ENCODE results near the gene LRRC32. TPM values are rescaled to one million over a fixed set of nuclear protein-coding genes. Genes with fewer than 3 reads are reported as not detected.
A peak's percentile ranks its signal among the peaks of the same experiment; 100 is the strongest.

Gene LRRC32
- total and polyA plus RNA-seq, 4 donors, result 38.3 to 159 (median 85.2) TPM

GRCh38 chr11:76635991-76636738, 34.4 kb downstream of the LRRC32 start:
- no peak overlapping the region for H3K9ac ChIP-seq (ENCODE audit: insufficient read depth in 1 of 2, low read length in 2 of 2)
- DNase-seq (peak in 2 of 3 donors; percentile 24 to 27), ATAC-seq (ENCODE audit: insufficient read depth, low FRiP score) (no peak)
- no peak overlapping the region for H3K4me3 ChIP-seq
- peak overlapping the region in 1 of 2 donors; percentile 71 for H3K27ac ChIP-seq (ENCODE audit: low read depth in 1 of 2, low read length in 1 of 2)
- H3K36me3 ChIP-seq (ENCODE audit: control insufficient read depth in 4 of 4, insufficient read depth in 4 of 4, low read length in 4 of 4), result no peaks in the 10 kb centered on the region
- peaks cover 0 to 20% (median 4%) of the 10 kb centered on the region in 5 donors for H3K4me1 ChIP-seq (ENCODE audit: control insufficient read depth in 5 of 5, insufficient read depth in 5 of 5, low read length in 5 of 5)
- no peaks in the 10 kb centered on the region for H3K27me3 ChIP-seq (ENCODE audit: control insufficient read depth in 3 of 3, insufficient read depth in 3 of 3, low read length in 2 of 3)
- TF ChIP-seq, protein P1, sequence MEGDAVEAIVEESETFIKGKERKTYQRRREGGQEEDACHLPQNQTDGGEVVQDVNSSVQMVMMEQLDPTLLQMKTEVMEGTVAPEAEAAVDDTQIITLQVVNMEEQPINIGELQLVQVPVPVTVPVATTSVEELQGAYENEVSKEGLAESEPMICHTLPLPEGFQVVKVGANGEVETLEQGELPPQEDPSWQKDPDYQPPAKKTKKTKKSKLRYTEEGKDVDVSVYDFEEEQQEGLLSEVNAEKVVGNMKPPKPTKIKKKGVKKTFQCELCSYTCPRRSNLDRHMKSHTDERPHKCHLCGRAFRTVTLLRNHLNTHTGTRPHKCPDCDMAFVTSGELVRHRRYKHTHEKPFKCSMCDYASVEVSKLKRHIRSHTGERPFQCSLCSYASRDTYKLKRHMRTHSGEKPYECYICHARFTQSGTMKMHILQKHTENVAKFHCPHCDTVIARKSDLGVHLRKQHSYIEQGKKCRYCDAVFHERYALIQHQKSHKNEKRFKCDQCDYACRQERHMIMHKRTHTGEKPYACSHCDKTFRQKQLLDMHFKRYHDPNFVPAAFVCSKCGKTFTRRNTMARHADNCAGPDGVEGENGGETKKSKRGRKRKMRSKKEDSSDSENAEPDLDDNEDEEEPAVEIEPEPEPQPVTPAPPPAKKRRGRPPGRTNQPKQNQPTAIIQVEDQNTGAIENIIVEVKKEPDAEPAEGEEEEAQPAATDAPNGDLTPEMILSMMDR (IDR thresholded peaks at IDR 0.05; ENCODE audit: control extremely low read depth, extremely low read depth), result no peak
- H3K9me3 ChIP-seq (ENCODE audit: control insufficient read depth in 4 of 4, insufficient read depth in 3 of 4, low read length in 3 of 4), result no peaks in the 10 kb centered on the region
- 80 to 90% methylated on average over 7 of the region's 7 CpGs for WGBS, 2 donors

DNA sequence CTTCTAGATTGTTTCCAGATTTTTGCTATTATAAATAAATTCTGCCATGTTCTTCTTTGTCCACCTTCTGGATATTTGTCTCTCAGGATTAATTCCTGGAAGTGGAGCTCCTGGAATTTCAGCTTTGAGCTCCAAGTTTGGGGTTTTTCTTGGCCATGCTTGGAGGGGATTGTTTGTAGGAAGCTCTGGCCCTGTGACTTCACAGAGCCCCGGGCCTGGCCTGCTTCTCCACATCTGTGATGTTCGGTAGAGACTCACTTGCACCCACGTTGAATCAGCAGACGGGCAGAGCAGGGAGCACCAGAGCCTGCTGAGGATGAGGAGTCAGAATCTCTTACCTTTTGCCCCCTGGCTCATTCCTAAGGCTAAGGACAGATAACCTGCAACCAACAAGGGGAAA, 35.7 kb downstream of the LRRC32 start:
- no peaks in the 10 kb centered on the region for H3K36me3 ChIP-seq (ENCODE audit: control insufficient read depth in 4 of 4, insufficient read depth in 4 of 4, low read length in 4 of 4)
- peaks cover 0 to 24% (median 7%) of the 10 kb centered on the region in 5 donors for H3K4me1 ChIP-seq (ENCODE audit: control insufficient read depth in 5 of 5, insufficient read depth in 5 of 5, low read length in 5 of 5)
- H3K27ac ChIP-seq (ENCODE audit: low read depth in 1 of 2, low read length in 1 of 2), result no peak overlapping the region
- no peak overlapping the region for H3K4me3 ChIP-seq
- 80 to 87% methylated on average over 4 of the region's 4 CpGs for WGBS, 2 donors
- no peak overlapping the region for H3K9ac ChIP-seq (ENCODE audit: insufficient read depth in 1 of 2, low read length in 2 of 2)
- H3K27me3 ChIP-seq (ENCODE audit: control insufficient read depth in 3 of 3, insufficient read depth in 3 of 3, low read length in 2 of 3), result no peaks in the 10 kb centered on the region
- ATAC-seq (ENCODE audit: insufficient read depth, low FRiP score) (no peak), DNase-seq (no peak)
- H3K9me3 ChIP-seq (ENCODE audit: control insufficient read depth in 4 of 4, insufficient read depth in 3 of 4, low read length in 3 of 4), result no peaks in the 10 kb centered on the region
- TF ChIP-seq, protein P1 (IDR thresholded peaks at IDR 0.05; ENCODE audit: control extremely low read depth, extremely low read depth), result no peak

DNA sequence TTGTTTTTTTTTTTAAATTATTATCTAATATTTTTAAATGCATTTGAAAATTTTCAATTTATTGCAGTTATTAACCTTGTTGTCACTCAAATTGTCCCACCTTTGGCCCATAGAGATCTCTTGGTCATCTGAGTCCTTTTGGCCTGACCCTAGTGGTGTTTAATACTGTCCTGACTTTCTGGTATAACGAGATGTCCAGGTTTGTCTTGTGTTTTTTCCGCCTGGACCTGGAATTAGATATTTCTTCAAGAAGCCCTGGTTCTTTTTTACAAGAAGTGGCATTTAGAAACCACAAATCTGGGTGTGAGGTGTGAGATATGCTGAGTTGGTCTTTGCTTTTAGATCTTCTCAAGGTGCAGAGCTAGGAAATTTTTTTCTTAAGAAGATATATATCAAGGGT, 38.1 kb downstream of the LRRC32 start:
- Histone ChIP-seq H3K9ac (ENCODE audit: insufficient read depth in 1 of 2, low read length in 2 of 2) (no peak overlapping the region), H3K4me1 (ENCODE audit: control insufficient read depth in 5 of 5, insufficient read depth in 5 of 5, low read length in 5 of 5) (peaks cover 0 to 23% (median 7%) of the 10 kb centered on the region in 5 donors), H3K9me3 (ENCODE audit: control insufficient read depth in 4 of 4, insufficient read depth in 3 of 4, low read length in 3 of 4) (no peaks in the 10 kb centered on the region), H3K4me3 (no peak overlapping the region), H3K27ac (ENCODE audit: low read depth in 1 of 2, low read length in 1 of 2) (no peak overlapping the region), H3K36me3 (ENCODE audit: control insufficient read depth in 4 of 4, insufficient read depth in 4 of 4, low read length in 4 of 4) (no peaks in the 10 kb centered on the region), H3K27me3 (ENCODE audit: control insufficient read depth in 3 of 3, insufficient read depth in 3 of 3, low read length in 2 of 3) (no peaks in the 10 kb centered on the region)
- DNase-seq (no peak), ATAC-seq (ENCODE audit: insufficient read depth, low FRiP score) (no peak)
- TF ChIP-seq, protein P1 (IDR thresholded peaks at IDR 0.05; ENCODE audit: control extremely low read depth, extremely low read depth), result no peak
- 94 to 97% methylated on average over 2 of the region's 2 CpGs for WGBS, 2 donors
